GM06990 (cell line): ENCODE results near the gene ADAM10.

Experiments
- DNase-seq: peaks from one replicate; pipeline ENCODE4 v3.0.0-alpha.2; 2011; ENCODE audit not compliant: insufficient read length; ENCODE audit errors: extremely low read depth
- H3K27me3 ChIP-seq: replicated peaks from 2 replicates; pipeline ENCODE4 v1.6.0; 2011; ENCODE audit warnings: low read length; ENCODE audit not compliant: control insufficient read depth, insufficient read depth
- H3K36me3 ChIP-seq: 2 replicates; pipeline ENCODE4 v1.5.1; 2011; ENCODE audit warnings: low read length; ENCODE audit not compliant: control insufficient read depth, insufficient read depth
- H3K4me3 ChIP-seq: replicated peaks from 2 replicates; pipeline ENCODE4 v1.5.1; 2011; ENCODE audit warnings: low read depth, mild to moderate bottlenecking, control low read depth, low read length
- CTCF ChIP-seq: IDR thresholded peaks from 2 replicates; pipeline ENCODE4 v1.5.1; 2011; ENCODE audit warnings: low read length, control low read depth, mild to moderate bottlenecking, inconsistent platforms; ENCODE audit not compliant: insufficient read depth, poor library complexity, severe bottlenecking

ADAM10 gene

GRCh38 chr15:58752716-58753115, 3.2 kb upstream of the ADAM10 start:
- H3K36me3 ChIP-seq = no peaks in the 10 kb centered on the region
- DNase-seq = no peak
- no peaks in the 10 kb centered on the region for H3K27me3 ChIP-seq
- no peak for TF ChIP-seq CTCF
- no peak overlapping the region for H3K4me3 ChIP-seq

- TF ChIP-seq CTCF = no peak
- Histone ChIP-seq H3K4me3 (peak overlapping the region; percentile 82), H3K27me3 (no peaks in the 10 kb centered on the region), H3K36me3 (no peaks in the 10 kb centered on the region)
- DNase-seq = peak; percentile 70
Measured at GRCh38 chr15:58748852-58749531, 515 bp downstream of the ADAM10 start.

- Histone ChIP-seq H3K4me3 (peak overlapping the region; percentile 82), H3K27me3 (no peaks in the 10 kb centered on the region), H3K36me3 (no peaks in the 10 kb centered on the region)
- DNase-seq = peak; percentile 31
- TF ChIP-seq CTCF = no peak
Measured at GRCh38 chr15:58748040-58748851, 1.3 kb downstream of the ADAM10 start.

GRCh38 chr15:58746174-58746573, 3.3 kb downstream of the ADAM10 start:
- no peak for DNase-seq
- H3K36me3 ChIP-seq = no peaks in the 10 kb centered on the region
- TF ChIP-seq CTCF = no peak
- H3K27me3 ChIP-seq = no peaks in the 10 kb centered on the region
- no peak overlapping the region for H3K4me3 ChIP-seq

GRCh38 chr15:58742819-58743502, 6.5 kb downstream of the ADAM10 start:
- H3K27me3 ChIP-seq = no peaks in the 10 kb centered on the region
- no peak overlapping the region for H3K4me3 ChIP-seq
- H3K36me3 ChIP-seq = no peaks in the 10 kb centered on the region
- DNase-seq = no peak
- no peak for TF ChIP-seq CTCF
